ENCODE results near the gene PI4K2B.
"Not testable (repeated sequence)": the region's sequence is repeated elsewhere in the genome, so short reads cannot be mapped to it uniquely, and the experiment has no call there.

PI4K2B gene

GRCh38 chr4:25302626-25303025 is 68.8 kb downstream of the PI4K2B start:
- DNase-seq (ENCODE audit: low read depth in 1 of 2, low spot score in 1 of 2) = no peak

GRCh38 chr4:25303578-25303977 is 69.7 kb downstream of the PI4K2B start:
- DNase-seq (ENCODE audit: low read depth in 1 of 2, low spot score in 1 of 2) = no peak

GRCh38 chr4:25306518-25307057 is 72.8 kb downstream of the PI4K2B start:
- DNase-seq (ENCODE audit: low read depth in 1 of 2, low spot score in 1 of 2) = no peak

GRCh38 chr4:25307596-25307995 is 73.8 kb downstream of the PI4K2B start:
- no peak for DNase-seq (ENCODE audit: low read depth in 1 of 2, low spot score in 1 of 2)

GRCh38 chr4:25308306-25308705 is 74.5 kb downstream of the PI4K2B start:
- DNase-seq (ENCODE audit: low read depth in 1 of 2, low spot score in 1 of 2) = no peak

- DNase-seq (ENCODE audit: low read depth in 1 of 2, low spot score in 1 of 2) = no peak
Measured at GRCh38 chr4:25308761-25309160, 74.9 kb downstream of the PI4K2B start.

- no peak for DNase-seq (ENCODE audit: low read depth in 1 of 2, low spot score in 1 of 2)
Measured at GRCh38 chr4:25310066-25310802, 76.4 kb downstream of the PI4K2B start.

- DNase-seq (ENCODE audit: low read depth in 1 of 2, low spot score in 1 of 2) = no peak
Measured at GRCh38 chr4:25310803-25311166, 77.0 kb downstream of the PI4K2B start.

- peak; percentile 77 to 80 for DNase-seq (ENCODE audit: low read depth in 1 of 2, low spot score in 1 of 2)
Measured at GRCh38 chr4:25312496-25313200, 78.8 kb downstream of the PI4K2B start, which contains the start of gene ZCCHC4. Gene ZCCHC4, plus strand, starts transcription at chr4:25312774. Its CDS starts 36 bp downstream, at chr4:25312810.

GRCh38 chr4:25313201-25313895 is 79.5 kb downstream of the PI4K2B start:
- no peak for DNase-seq (ENCODE audit: low read depth in 1 of 2, low spot score in 1 of 2)

GRCh38 chr4:25320336-25320735 is 86.5 kb downstream of the PI4K2B start:
- no peak for DNase-seq (ENCODE audit: low read depth in 1 of 2, low spot score in 1 of 2)

GRCh38 chr4:25320773-25321172 is 86.9 kb downstream of the PI4K2B start:
- DNase-seq (ENCODE audit: low read depth in 1 of 2, low spot score in 1 of 2) = no peak

- no peak for DNase-seq (ENCODE audit: low read depth in 1 of 2, low spot score in 1 of 2)
Measured at GRCh38 chr4:25321703-25322102, 87.9 kb downstream of the PI4K2B start.

GRCh38 chr4:25328463-25328862 is 94.6 kb downstream of the PI4K2B start:
- not testable (repeated sequence) for DNase-seq (ENCODE audit: low read depth in 1 of 2, low spot score in 1 of 2)
